Gastroesophageal sphincter (tissue), 4 donors: Measurements from ENCODE around the gene DOCK4. TPM values are rescaled to one million over a fixed set of nuclear protein-coding genes. Genes with fewer than 3 reads are reported as not detected.

Source experiments
- ATAC-seq: fragments of 150-250 bp; one replicate; pipeline ENCODE4 v1.9.1; 2016; ENCODE audit warnings: mild to moderate bottlenecking, moderate library complexity
- H3K27ac ChIP-seq, 4 donors: fragments of 200-600 bp; sonication (generic) in 3 of 4; 1 replicate in 3 of 4; 2 replicates in 1 of 4; pipeline ENCODE4 v1.5.1; 2016 to 2019
- H3K27me3 ChIP-seq: fragments of 200-600 bp; sonication (generic); one replicate; pipeline ENCODE4 v1.5.1; 2019
- H3K36me3 ChIP-seq, 2 donors: fragments of 200-600 bp; sonication (generic); one replicate each; pipeline ENCODE4 v1.5.1; 2019; ENCODE audit warnings: control low read depth in 1 of 2
- H3K4me1 ChIP-seq, 3 donors: fragments of 200-600 bp; sonication (generic); 1 replicate in 2 of 3; 2 replicates in 1 of 3; pipeline ENCODE4 v1.5.1; 2016 to 2019; ENCODE audit warnings: control low read depth in 2 of 3
- H3K4me3 ChIP-seq, 2 donors: fragments of 200-600 bp; sonication (generic); one replicate each; pipeline ENCODE4 v1.5.1; 2019; ENCODE audit warnings: mild to moderate bottlenecking in 1 of 2, moderate library complexity in 1 of 2
- H3K9me3 ChIP-seq, 3 donors: fragments of 200-600 bp; sonication (generic); one replicate each; pipeline ENCODE4 v1.5.1; 2017 to 2019; ENCODE audit warnings: control low read depth in 2 of 3
- EP300 ChIP-seq: sonication (generic); formaldehyde crosslinking; IDR thresholded peaks from one replicate; pipeline ENCODE4 v1.6.1; 2017; ENCODE audit warnings: antibody characterized with exemption, mild to moderate bottlenecking
- POLR2A ChIP-seq, 2 donors: fragments of 450-650 bp; IDR thresholded peaks; one replicate each; pipeline ENCODE4 v1.6.1; 2017; ENCODE audit warnings: antibody characterized with exemption in 2 of 2, mild to moderate bottlenecking in 2 of 2, moderate library complexity in 1 of 2
- POLR2AphosphoS5 ChIP-seq: sonication (generic); formaldehyde crosslinking; IDR thresholded peaks from one replicate; pipeline ENCODE4 v1.6.1; 2017; ENCODE audit warnings: antibody characterized with exemption
- WGBS, 2 donors: methylation state at CpG; one replicate each; pipeline ENCODE4 v1.1.5; 2018; ENCODE audit warnings: low coverage in 1 of 2; 5-methylcytosine and 5-hydroxymethylcytosine counted together
- total RNA-seq, 4 donors: library from RNA; depleted of rRNA; stranded (reverse); fragments of >200 nt; gene quantifications; one replicate each; pipeline ENCODE4 v1.1.0, GENCODE V29; 2016
- TF ChIP-seq, protein P1 (sequence below), 4 experiments: fragments of 200-600 bp in 2 of 4; fragments of 450-650 bp in 2 of 4; sonication (generic) in 1 of 4; IDR thresholded peaks; one replicate each; pipeline ENCODE4 v1.5.1; 2017 to 2019; ENCODE audit warnings: antibody characterized with exemption in 4 of 4, mild to moderate bottlenecking in 2 of 4, moderate library complexity in 2 of 4

The DOCK4 gene
- total RNA-seq, 4 donors from 2014 or later = 14.0 to 34.1 (median 24.2) TPM

DNA sequence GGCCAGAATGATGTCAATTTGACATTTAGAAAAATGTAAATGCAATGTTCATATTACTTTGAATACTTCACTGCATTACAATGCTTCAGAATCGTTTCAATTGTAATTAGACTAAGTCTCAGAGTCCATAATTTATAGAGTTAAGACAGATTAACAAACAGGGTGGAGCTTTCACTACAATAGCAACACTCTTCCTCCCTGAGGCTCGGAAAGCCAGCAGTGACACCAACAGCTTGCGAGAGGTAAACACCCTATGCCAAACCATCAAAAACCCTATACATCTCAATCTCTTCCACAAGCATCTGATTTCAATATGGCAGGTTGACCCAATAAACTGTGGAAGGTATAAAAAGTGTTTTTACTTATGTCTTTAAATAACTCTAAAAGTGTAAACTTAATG, 72.2 kb downstream of the DOCK4 start:
- Histone ChIP-seq H3K27me3 (no peaks in the 10 kb centered on the region), H3K4me3 (no peak overlapping the region), H3K27ac (no peak overlapping the region), H3K36me3 (no peaks in the 10 kb centered on the region), H3K4me1 (peaks cover 5 to 51% (median 5%) of the 10 kb centered on the region in 3 donors), H3K9me3 (no peaks in the 10 kb centered on the region)
- WGBS, 2 donors = 61 to 76% methylated on average over 3 of the region's 3 CpGs
- ATAC-seq = no peak
- TF ChIP-seq, protein P1, sequence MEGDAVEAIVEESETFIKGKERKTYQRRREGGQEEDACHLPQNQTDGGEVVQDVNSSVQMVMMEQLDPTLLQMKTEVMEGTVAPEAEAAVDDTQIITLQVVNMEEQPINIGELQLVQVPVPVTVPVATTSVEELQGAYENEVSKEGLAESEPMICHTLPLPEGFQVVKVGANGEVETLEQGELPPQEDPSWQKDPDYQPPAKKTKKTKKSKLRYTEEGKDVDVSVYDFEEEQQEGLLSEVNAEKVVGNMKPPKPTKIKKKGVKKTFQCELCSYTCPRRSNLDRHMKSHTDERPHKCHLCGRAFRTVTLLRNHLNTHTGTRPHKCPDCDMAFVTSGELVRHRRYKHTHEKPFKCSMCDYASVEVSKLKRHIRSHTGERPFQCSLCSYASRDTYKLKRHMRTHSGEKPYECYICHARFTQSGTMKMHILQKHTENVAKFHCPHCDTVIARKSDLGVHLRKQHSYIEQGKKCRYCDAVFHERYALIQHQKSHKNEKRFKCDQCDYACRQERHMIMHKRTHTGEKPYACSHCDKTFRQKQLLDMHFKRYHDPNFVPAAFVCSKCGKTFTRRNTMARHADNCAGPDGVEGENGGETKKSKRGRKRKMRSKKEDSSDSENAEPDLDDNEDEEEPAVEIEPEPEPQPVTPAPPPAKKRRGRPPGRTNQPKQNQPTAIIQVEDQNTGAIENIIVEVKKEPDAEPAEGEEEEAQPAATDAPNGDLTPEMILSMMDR (IDR thresholded peaks at IDR 0.05) = no peak
- TF ChIP-seq POLR2A (IDR thresholded peaks at IDR 0.05) (no peak), POLR2AphosphoS5 (no peak), EP300 (no peak)

- peaks cover 5 to 55% (median 5%) of the 10 kb centered on the region in 3 donors for H3K4me1 ChIP-seq
- H3K9me3 ChIP-seq = no peaks in the 10 kb centered on the region
- H3K36me3 ChIP-seq = no peaks in the 10 kb centered on the region
- no peak overlapping the region for H3K4me3 ChIP-seq
- no peak for TF ChIP-seq POLR2AphosphoS5
- TF ChIP-seq POLR2A (IDR thresholded peaks at IDR 0.05) = no peak
- TF ChIP-seq, protein P1 (IDR thresholded peaks at IDR 0.05) = no peak
- no peak for TF ChIP-seq EP300
- WGBS, 2 donors = 93% methylated on average over 7 of the region's 7 CpGs; no CpG with 5 or more reads in 1 of the 2 donors
- H3K27me3 ChIP-seq = no peaks in the 10 kb centered on the region
- no peak for ATAC-seq
- H3K27ac ChIP-seq = no peak overlapping the region
These were observed 72.9 kb downstream of the DOCK4 start for GRCh38 chr7:112133328-112133727.

DNA sequence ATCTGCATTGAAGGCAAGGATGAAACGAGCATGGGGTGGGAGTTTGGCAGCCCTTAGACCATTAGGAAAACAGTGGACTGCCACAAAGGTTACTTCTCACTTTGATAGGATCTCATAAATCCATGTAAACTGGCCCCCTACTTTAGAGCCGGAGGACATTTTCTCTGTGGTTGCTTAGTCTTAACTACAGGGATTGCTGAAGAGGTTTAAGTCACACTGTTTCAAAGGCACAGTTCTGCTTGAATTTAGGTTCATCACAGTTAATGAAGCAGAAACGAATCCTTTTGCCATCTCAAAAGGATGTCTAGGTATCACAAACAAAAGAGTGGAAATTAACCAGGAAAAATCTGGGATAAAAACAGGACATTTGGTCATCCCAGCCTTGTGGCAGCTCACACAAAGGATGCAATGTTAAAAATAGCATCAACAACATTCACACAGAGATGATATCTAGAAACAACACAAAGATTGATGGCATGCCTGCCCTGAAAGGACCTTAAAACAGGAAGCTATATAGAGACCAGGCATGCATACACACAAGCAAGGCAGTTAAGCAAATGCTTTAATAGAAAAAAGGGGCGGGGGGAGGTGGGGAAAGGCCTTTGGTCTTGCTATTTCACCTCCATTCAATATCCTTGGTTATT, 74.0 kb downstream of the DOCK4 start:
- Histone ChIP-seq H3K9me3 (no peaks in the 10 kb centered on the region), H3K36me3 (no peaks in the 10 kb centered on the region), H3K4me1 (peaks cover 5 to 55% (median 5%) of the 10 kb centered on the region in 3 donors), H3K27ac (peak overlapping the region in 2 of 4 donors; percentile 33 to 51), H3K4me3 (no peak overlapping the region), H3K27me3 (no peaks in the 10 kb centered on the region)
- no peak for ATAC-seq
- no peak for TF ChIP-seq POLR2AphosphoS5
- TF ChIP-seq, protein P1 (IDR thresholded peaks at IDR 0.05) = no peak
- TF ChIP-seq EP300 = no peak
- TF ChIP-seq POLR2A (IDR thresholded peaks at IDR 0.05) = no peak
- 34 to 66% methylated on average over 3 to 4 of the region's 4 CpGs for WGBS, 2 donors

DNA sequence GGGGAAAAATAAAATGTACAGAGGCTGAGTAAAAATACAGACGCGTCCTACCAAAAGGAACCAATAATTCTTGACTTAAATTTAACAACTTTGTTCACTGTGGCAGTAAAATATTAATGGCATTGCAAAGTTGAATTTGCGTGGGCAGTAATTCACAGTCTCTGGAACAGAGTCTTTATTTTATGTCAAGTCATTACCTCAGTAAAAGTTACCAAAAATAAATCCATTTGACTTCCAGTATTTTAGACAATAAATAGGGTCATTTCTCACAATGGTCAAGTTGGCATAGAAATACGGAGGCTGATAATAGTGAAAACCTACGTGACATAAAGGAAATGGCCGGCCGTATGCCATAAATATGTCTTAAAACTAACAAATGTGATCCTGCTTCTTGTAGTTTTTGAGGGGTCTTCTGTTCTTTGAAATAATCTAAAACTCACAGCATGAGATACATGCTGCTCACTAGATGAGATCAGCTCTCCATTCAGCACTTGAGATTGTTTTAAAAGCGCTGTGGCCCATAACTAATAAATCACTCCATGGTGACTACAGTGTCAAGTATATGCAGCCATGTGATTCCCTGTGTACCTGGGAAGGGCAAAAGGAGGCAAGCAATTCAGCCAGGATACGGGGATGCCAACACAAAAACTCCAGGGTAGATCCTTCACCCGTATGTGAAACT, 75.3 kb downstream of the DOCK4 start:
- TF ChIP-seq, protein P1 (IDR thresholded peaks at IDR 0.05) = no peak
- TF ChIP-seq EP300 = no peak
- TF ChIP-seq POLR2AphosphoS5 = no peak
- TF ChIP-seq POLR2A (IDR thresholded peaks at IDR 0.05) = no peak

More for the DNA sequence above, 75.3 kb downstream of the DOCK4 start:
- Histone ChIP-seq H3K4me3 (no peak overlapping the region), H3K9me3 (no peaks in the 10 kb centered on the region), H3K27me3 (no peaks in the 10 kb centered on the region), H3K4me1 (peaks cover under 1 to 45% (median 5%) of the 10 kb centered on the region in 3 donors), H3K36me3 (no peaks in the 10 kb centered on the region), H3K27ac (no peak overlapping the region)
- ATAC-seq = no peak
- 54 to 66% methylated on average over 10 of the region's 10 CpGs for WGBS, 2 donors
